Activated naive CD4-positive, alpha-beta T cell treated with Interleukin-2 at 50 U/mL for 16 hours (primary cell): ENCODE results near the gene FOXF2.

Source experiments
- DNase-seq: peaks from one replicate; pipeline ENCODE4 v3.0.0-alpha.2; 2020

FOXF2 gene

DNA sequence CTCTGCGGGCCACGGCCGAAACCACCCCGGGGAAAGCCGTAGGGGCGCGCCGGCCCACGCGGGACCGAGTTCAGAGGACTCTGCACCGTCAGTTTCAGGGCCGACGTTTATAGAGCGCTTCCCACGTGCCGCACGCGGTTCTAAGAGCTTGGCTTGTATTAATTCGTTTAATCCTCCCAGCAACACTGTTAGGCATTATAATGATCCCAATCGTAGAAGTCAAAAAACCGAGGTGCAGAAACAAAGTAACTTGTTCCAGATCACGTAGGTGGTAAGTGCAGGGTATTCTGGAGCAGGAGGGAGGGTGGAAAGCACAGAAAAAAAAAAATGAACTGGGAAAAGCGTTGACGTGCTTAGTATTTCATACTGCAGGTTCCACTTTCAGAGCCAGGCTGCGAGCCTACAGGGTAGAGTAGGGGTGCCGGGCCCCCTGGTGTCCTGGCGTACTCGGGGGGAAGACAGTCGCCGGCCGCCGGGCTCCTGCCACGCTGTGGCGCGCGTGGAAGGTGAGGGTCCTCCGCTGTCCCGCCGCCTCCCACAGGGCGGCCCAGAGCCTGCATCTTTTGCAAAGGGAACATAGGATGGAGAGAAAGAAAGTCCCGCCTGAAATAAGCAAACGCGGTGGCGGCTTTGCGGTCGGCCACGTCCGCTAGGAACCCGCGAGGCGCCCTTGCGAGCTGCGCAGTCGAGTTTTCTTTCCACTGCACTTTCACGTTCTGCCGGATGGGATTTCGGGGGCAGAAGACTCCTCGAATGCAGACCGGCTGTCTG, 10.2 kb upstream of the FOXF2 start:
- no peak for DNase-seq

- DNase-seq = no peak
These were observed 9.6 kb upstream of the FOXF2 start for GRCh38 chr6:1379788-1380147.

DNA sequence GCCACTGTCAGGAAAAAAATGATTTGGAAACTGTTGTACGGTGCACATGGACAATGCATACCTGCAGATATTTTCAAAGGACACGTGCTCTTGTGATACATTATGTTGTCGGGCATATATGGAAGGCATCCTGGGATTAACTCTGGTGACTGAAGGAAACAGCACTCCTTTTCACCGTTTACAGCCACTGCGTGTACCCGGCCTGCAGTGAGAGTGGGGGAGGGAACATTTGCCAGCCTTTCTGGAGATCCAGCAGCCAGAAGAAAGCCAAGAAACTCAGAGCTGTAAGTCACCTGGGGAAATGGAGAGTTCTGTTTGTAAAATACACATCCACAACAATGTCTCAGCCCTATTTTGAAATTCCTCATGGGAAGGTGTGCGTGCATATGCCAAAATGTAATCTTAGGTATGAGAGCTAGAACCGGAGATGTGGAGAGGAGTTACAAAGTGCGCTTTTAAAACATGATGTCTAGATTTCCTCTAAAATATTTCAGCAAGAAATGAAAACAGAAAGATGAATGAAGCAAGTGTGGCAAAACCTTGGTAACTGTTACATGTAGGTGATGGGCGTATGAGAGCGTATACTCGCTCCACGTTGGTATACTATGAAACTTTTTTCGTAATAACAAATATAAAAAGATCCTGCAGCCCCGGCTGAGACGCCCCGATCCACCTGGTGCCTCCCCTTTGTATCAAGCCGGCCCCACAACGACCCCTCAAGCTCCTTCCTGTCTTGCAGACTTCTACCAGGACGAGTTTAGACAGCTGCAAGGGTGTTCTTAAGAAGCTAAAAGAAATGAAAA, 8.6 kb upstream of the FOXF2 start:
- no peak for DNase-seq

GRCh38 chr6:1381481-1382330, 7.7 kb upstream of the FOXF2 start:
- peak; percentile 61 for DNase-seq

- no peak for DNase-seq
These were observed 7.0 kb upstream of the FOXF2 start for GRCh38 chr6:1382331-1382882.

GRCh38 chr6:1382883-1383728, 6.3 kb upstream of the FOXF2 start:
- DNase-seq = no peak

DNA sequence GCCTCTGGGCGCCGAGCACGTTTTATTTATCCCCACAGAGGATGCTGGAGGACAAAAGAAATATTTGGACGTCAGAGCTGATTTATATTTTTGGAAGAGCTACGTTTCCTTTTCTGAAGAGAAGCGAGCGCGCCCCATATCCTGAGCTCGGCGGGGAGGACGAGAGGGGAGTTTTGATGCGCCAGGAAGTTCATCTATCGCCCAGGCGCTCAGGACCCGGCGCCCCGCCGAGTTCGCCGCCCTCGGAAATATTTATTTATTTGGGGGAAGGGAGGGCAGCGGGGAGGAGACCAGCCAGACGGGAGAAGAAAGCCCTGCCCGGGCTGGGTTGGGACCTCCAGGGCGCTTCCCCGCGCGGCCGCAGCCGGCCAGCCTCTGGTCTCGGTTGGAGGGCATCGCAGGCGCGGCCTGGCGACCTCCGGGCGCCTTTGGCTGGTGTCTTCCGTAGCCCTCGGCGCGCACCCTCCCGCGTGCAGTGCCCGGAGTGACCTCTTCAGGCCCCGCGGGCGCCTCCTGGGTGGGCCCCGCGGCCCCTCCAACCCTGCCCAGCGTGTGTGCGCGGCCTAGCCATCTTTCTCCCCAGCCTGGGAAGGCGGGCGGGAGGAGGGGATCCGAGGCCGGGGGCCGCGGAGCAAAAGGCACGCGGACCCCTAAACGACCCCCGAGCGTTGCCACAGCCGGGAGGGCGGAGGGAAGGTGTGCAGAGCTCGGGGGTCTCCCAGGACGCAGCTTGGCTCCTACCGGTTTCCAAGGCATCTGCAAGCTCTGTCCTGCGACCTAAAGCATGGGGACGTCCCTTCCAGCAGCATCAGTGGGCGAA, 5.4 kb upstream of the FOXF2 start:
- DNase-seq = no peak

- DNase-seq = no peak
These were observed 4.7 kb upstream of the FOXF2 start for GRCh38 chr6:1384549-1385128.

GRCh38 chr6:1385129-1386037, 4.0 kb upstream of the FOXF2 start:
- DNase-seq = no peak

DNA sequence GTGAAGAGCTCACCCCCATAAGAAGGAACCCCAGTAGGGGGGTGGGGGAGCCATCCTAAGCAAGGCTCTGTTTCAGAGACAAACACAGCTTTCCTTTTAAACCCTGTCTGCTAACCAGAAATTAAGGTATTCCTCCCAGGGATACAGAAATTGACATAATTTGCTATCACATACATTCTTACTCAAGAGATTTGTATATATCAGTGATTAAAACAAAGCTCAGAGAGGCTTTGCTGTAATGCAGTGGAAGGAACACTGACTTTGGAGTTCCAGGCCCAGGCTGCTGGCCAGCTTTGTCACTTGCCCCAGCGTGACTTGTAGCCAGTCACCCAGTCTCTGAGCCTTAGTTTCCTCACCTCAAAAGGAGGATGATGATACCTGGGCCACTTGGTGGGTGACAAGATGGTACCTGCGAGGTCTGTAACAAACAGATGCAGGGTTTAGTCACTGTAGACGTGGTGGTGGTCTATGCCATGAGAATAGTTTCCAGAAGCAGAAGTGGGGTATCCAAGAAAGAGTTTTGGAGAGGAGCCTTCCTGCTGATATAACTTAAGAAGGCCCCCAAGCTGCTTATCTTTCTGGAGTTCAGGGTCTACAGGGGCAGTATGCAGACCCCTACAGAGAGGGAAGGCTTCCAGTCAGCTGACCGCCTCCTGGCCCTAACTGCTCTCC, 3.2 kb upstream of the FOXF2 start:
- DNase-seq = no peak

DNA sequence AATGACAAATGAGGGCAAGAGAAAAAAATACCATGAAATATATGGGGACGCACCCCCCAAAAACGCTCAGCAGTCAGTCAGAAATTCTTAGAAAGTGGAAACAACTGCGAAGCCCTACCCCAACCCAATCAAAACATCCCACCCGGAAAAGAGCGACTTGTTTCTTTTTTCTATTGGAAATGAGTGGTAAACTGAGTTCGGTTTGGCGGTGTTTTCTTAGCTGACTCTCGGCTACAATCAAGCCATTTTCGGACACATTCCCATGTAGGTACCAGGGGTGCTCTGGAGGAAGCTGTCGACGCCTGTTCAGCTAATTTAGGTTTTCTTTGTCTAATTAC, 1.9 kb upstream of the FOXF2 start:
- DNase-seq = no peak

GRCh38 chr6:1387876-1388629, 1.3 kb upstream of the FOXF2 start:
- no peak for DNase-seq

DNA sequence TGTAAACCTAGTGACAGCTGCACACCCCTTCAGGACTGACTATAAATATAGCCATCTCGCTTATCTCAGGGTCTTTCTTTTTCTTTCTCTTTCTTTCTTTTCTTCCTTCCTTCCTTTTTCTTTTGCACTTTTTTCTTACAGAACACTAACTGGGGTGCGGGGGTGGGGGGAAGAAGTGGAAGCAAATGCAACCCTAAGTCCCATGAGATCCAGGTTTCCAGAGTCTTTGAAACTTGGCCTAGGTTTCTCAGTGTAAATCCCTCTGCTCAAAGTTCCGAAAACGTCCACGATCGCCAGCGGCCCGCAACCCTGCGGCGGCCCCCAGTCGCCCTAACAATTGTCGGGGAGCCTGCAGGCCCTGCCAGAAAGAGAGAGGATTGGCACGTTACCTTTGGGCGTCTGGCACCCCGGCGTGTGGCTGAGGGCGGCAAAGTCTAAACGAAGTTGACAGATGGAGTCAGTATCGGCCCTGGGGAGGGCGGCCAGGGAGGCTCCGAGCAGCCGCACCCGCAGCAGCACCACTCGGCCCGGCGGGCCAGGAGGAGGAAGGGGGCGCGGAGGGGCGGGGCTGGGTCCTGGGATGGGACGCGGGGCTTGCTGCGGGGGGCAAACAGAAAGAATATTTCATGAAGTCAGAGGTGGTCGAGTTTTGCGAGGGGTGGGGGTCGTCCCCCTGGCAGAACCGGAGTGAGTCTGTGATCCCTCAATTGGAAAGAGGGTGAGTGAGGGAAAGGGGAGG, 577 bp upstream of the FOXF2 start:
- no peak for DNase-seq

- DNase-seq = no peak
These were observed 963 bp downstream of the FOXF2 start for GRCh38 chr6:1390133-1390945.

DNA sequence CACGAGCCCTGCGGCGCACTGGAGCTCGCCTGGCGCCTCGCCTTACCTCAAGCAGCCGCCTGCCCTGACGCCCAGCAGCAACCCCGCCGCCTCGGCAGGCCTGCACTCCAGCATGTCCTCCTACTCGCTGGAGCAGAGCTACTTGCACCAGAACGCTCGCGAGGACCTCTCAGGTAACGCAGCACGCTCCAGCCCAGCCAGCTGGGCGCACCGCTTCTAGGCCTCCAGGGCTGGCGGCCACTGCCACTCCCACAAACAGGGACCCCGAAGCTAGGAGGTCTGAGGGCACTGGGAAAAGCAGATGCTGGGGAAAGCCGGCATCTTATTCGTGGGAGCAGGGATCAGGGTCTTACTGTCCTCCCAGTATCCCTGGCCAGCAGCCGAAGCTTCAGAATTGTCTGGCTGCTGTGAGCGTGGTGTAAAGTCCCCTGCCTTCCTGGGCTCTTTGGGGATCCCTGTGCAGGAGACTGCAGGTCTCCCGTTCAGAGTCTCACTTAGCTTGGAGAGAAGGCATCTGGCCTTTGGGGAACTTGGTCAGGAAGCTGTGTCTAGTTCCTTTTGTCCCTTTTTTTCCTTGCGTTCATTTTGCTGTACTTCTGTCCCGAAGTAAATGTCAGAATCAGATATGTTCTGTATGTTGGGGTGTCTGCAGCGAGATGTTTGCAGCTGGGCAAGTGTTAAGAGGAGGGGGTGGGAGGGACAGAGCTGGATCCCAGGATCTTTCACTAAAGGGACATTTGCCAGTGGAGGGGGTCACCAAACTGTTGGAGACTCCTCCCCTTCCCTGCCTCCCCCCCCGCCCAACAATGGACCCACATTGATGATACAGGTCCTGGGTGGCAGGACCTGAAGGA, 1.8 kb downstream of the FOXF2 start:
- no peak for DNase-seq

GRCh38 chr6:1391800-1392309, 2.5 kb downstream of the FOXF2 start:
- DNase-seq = no peak
